SH-SY5Y (cell line): Measurements from ENCODE around the gene SLC26A8.

ENCODE experiments used
- GATA2 ChIP-seq: IDR thresholded peaks from 2 replicates; pipeline ENCODE4 v1.6.1; 2011; ENCODE audit warnings: mild to moderate bottlenecking, low read depth, low read length
- GATA3 ChIP-seq: IDR thresholded peaks from 2 replicates; pipeline ENCODE4 v1.6.1; 2011; ENCODE audit warnings: low read depth, mild to moderate bottlenecking, low read length, moderate library complexity

SLC26A8 gene

GRCh38 chr6:35919827-35920751 lies 104.4 kb downstream of the SLC26A8 start:
- TF ChIP-seq GATA3 (no peak), GATA2 (0 out of 2 replicates have a peak, but pooled peaks have one; percentile 42)

DNA sequence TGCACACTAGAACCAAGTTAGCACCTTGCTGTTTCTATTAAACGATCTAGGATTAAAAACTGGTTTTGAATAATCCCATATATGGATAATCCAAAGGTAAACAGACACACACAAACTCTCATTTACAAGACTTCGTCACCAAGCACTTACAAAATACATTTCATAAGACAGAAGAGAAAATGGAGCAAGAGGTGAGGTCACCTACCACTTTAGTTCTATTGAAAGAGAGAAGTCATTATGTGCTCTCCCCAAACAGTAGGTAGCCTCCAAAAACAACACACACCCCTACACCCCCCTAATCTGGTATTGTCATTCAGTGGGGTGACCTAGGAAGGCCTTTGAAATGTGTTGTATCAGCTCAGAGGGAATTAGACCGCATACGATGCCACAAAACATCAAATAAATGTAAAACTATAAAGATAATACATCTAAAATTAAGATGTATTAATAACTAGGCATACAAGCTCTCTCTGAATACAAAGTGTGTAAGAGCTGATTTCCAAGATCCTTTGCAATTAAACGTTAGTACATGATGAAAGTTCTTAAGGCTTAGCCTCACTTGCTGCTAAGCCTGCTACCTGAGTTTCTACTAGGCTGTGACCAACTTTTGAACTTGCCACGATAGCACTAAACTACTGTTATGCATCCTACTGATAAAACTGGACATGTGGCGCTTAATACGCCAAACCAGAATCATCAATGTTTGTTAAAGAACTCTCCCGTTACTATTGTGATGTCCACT lies 105.2 kb downstream of the SLC26A8 start:
- no peak for TF ChIP-seq GATA3
- no peak for TF ChIP-seq GATA2

DNA sequence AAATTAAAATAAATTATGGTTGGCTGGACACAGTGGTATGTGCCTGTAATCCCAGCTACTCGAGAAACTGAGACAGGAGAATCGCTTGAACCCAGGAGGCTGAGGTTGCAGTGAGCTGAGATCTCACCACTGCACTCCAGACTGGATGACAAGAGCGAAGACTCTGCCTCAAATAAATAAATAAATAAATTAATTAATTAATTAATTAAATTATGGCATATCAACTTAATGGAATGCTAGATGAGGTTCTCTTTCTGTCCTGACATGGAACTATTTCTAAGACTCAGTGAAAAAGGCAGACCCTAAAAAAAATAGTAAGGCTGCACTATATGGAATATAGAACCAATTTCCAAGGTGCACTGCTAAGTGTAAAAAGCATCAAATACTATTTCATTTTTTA lies 108.4 kb downstream of the SLC26A8 start:
- TF ChIP-seq GATA3 (no peak), GATA2 (no peak)

DNA sequence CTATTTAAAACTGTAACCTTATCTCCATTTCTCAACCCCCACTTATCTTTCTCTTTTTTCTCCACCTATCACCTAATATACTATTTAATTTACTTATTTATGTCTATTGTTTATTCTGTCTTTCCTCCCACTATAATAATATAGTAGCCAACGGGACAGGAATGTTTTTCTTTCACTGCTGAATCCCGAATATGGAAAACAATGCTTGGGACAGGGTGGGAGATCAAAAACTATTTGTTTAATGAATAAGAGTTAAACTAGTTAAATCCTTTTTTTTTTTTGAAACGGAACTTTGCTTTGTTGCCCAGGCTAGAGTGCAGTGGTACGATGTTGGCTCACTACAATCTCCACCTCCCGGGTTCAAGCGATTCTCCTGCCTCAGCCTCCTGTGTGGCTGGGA lies 109.9 kb downstream of the SLC26A8 start:
- TF ChIP-seq GATA2 = no peak
- no peak for TF ChIP-seq GATA3

DNA sequence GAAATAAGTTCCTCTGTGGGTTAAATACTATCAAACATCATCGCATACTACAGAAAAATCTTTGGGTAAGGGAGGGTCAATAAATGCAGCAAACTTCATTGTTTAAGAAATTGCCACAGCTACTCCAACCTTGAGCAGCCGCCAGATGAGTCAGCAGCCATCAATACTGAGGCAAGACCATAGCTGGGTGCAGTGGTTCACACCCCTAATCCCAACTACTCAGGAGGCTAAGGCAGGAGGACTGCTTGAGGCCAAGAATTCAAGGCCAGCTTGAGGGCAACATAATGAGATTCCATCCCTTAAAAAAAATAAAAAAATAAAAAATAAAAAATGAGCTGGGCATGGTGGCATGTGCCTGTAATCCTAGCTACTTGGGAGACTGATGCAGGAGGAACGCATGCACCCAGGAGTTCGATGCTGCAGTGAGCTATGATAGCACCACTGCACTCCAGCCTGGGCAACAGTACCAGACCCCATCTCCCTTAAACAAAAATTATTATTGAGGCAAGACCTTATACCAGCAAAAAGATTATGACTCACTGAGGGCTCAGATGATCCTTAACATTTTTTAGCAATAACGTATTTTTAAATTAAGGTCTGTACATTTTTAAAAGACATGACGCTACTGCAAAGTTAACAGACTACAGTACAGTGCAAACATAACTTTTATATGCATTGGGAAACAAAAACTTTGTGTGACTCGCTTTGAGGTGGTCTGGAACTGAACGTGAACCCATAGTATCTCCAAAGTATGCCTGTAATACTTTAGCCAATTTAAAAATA lies 112.4 kb downstream of the SLC26A8 start:
- TF ChIP-seq GATA3 (no peak), GATA2 (no peak)

DNA sequence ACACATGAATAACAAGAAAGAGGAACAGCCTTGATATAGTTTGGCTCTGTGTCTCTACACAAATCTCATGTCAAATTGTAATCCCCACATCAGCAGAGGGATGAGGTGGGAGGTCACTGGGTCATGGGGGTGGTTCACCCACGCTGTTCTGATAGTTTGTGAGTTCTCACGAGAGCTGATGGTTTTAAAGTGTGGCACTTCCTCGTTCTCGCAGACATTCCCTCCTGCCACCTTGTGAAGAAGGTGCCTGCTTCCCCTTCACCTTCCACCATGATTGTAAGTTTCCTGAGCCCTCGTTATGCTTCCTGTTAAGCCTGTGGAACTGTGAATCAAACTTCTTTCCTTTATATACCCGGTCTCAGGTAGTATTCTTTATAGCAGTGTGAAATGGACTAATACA lies 116.7 kb downstream of the SLC26A8 start:
- no peak for TF ChIP-seq GATA2
- TF ChIP-seq GATA3 = no peak

DNA sequence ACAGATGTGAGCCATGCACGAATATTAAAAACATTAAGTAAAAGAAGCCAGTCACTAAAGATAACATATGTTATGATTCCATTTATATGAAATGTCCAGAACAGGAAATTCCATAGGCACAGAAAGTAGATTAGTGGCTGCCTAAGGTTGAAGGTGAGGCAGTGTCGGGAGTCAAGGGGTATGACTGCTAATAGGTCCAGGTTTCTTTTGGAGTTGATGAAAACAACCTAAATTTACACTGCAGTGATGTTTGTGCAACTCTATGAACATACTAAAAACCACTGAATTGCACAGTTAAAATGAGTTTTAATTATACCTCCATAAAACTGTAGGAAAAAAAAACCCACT lies 118.0 kb downstream of the SLC26A8 start:
- TF ChIP-seq GATA2 = no peak
- no peak for TF ChIP-seq GATA3

DNA sequence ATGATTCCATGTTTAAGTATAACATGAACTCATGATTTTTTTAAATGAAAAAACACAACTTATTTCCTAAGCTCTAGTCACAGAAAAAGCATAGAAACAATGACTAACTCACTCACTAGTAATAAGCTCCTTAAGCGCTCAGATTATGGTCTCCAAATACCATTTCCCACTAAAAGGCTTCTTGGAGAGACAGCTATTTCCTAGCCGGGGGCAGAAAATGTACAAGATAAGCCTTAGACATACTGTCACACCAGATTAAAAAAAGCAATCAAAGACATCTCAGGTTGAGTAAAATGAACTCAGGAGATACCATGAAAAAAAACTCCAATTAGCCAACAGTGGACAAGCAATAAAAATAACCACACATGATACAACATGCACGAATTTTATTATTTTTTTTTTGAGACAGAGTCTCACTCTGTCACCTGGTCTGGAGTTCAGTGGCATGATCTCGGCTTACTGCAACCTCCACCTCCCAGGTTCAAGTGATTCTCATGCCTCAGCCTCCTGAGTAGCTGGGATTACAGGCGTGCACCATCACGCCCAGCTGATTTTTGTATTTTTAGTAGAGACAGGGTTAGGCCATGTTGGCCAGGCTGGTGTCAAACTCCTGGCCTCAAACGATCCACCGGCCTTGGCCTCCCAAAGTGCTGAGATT lies 118.5 kb downstream of the SLC26A8 start:
- no peak for TF ChIP-seq GATA2
- no peak for TF ChIP-seq GATA3

GRCh38 chr6:35905141-35905785 lies 119.2 kb downstream of the SLC26A8 start:
- TF ChIP-seq GATA3 (no peak), GATA2 (no peak)

DNA sequence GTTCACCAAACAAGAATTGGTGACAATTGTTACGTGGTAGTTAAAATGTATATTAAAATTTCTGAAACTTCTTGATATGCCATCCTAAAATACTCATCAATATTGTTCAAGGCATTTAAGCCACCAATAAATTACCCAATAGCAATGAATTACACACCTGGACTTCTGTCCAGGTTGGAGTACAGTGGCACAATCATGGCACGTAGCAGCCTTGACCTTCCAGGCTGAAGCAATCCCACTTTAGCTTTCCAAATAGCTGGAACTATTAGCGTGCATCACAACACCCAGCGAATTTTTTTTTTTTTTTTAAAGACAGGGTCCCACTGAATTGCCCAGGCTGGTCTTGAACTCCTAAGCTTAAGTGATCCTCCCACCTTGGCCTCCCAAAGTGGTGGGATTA lies 120.8 kb downstream of the SLC26A8 start:
- TF ChIP-seq GATA2 = no peak
- no peak for TF ChIP-seq GATA3

GRCh38 chr6:35900448-35900847 lies 124.0 kb downstream of the SLC26A8 start:
- no peak for TF ChIP-seq GATA3
- no peak for TF ChIP-seq GATA2

DNA sequence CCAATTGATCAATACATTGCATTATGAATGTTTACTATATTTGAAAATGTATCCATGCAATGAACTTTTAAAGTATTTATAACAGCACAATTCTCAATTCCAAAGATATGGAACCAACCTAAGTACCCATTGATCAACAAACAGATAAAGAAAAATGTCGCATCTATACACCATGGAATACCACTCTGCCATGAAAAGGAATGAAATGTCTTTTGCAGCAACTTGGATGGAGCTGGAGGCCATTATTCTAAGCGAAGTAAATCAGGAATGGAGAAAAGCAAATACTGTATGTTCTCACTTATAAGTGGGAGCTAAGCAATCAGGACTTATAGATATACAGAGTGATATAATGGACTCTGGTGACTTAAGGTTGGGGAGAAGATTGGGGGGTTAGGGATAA lies 126.4 kb downstream of the SLC26A8 start:
- TF ChIP-seq GATA2 (no peak), GATA3 (no peak)

- TF ChIP-seq GATA2 (no peak), GATA3 (no peak)
Measured at GRCh38 chr6:35897486-35897885, 127.0 kb downstream of the SLC26A8 start.

DNA sequence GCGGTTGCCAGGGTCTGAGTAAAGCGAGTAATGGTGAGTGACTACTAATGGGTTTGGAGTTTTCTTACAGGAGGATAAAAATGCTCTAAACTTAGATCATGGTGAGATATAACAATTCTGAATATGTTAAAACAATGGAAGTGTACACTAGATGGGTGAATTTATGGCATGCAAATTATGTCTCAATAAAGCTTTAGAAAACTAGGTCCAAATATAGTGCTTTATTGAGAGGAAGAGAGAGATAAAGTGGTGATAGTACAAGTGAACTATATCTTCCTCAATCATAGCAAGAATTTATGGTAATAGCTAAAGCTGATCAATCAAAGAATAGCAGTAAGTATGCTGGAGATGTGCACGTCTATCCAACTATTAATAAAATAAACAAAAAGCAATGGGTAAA lies 127.4 kb downstream of the SLC26A8 start:
- TF ChIP-seq GATA2 = no peak
- TF ChIP-seq GATA3 = no peak
